NT2/D1 (cell line): ENCODE data around the gene C21orf91.
"Not testable (repeated sequence)": the region's sequence is repeated elsewhere in the genome, so short reads cannot be mapped to it uniquely, and the experiment has no call there.

ENCODE experiments used
- DNase-seq: peaks from one replicate; pipeline ENCODE4 v3.0.0-alpha.2; 2011; ENCODE audit warnings: low read depth, low spot score
- H3K27me3 ChIP-seq: 2 replicates; pipeline ENCODE4 v1.6.0; 2011; ENCODE audit warnings: mild to moderate bottlenecking; ENCODE audit not compliant: insufficient read length, insufficient read depth
- H3K36me3 ChIP-seq: 2 replicates; pipeline ENCODE4 v1.6.1; 2011; ENCODE audit warnings: mild to moderate bottlenecking, low read length, mixed read lengths; ENCODE audit not compliant: insufficient read depth, insufficient read length
- H3K4me1 ChIP-seq: 2 replicates; pipeline ENCODE4 v1.5.1; 2011; ENCODE audit not compliant: insufficient read depth, insufficient read length
- H3K4me3 ChIP-seq: 2 replicates; pipeline ENCODE4 v1.5.1; 2011; ENCODE audit warnings: low read depth; ENCODE audit not compliant: insufficient read length
- H3K9ac ChIP-seq: 2 replicates; pipeline ENCODE4 v1.6.0; 2011; ENCODE audit warnings: low read depth; ENCODE audit not compliant: insufficient read length
- H3K9me3 ChIP-seq: 2 replicates; pipeline ENCODE4 v1.5.1; 2011; ENCODE audit warnings: mild to moderate bottlenecking, low read length; ENCODE audit not compliant: insufficient read depth
- SUZ12 ChIP-seq: IDR thresholded peaks from 2 replicates; pipeline ENCODE4 v1.6.1; 2011; ENCODE audit not compliant: insufficient read length, insufficient read depth; ENCODE audit errors: extremely low read depth
- YY1 ChIP-seq: IDR thresholded peaks from 2 replicates; pipeline ENCODE4 v1.6.1; 2011; ENCODE audit not compliant: insufficient read length, insufficient read depth
- ZNF274 ChIP-seq: IDR thresholded peaks from 2 replicates; pipeline ENCODE4 v1.6.1; 2011; ENCODE audit warnings: mild to moderate bottlenecking, low read depth, low read length

The C21orf91 gene

DNA sequence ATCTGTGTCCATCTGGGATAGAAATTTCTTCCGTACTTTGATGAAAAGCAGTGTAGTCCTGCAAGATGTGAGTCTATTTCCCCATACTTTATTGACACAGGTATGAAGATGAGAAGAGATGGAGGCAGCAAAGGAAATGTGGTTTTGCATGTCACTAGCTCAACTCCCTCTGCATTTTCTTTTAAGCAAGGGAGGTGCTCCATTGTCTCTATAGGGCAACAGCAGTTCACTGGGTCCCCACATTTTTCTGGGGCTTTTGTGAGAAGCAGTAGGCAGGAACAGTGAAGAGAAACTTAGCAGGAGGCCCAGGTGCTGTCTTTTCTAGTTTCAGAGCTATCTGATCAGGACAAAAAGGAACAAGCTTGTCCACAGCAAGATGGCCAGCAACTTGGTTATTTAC is 37.1 kb downstream of the C21orf91 start:
- Histone ChIP-seq H3K36me3 (peaks cover 18% of the 10 kb centered on the region), H3K27me3 (no peaks in the 10 kb centered on the region), H3K4me3 (no peak overlapping the region), H3K9me3 (peaks cover 12% of the 10 kb centered on the region), H3K4me1 (no peaks in the 10 kb centered on the region), H3K9ac (no peak overlapping the region)
- TF ChIP-seq YY1 (no peak), SUZ12 (no peak), ZNF274 (no peak)
- no peak for DNase-seq

DNA sequence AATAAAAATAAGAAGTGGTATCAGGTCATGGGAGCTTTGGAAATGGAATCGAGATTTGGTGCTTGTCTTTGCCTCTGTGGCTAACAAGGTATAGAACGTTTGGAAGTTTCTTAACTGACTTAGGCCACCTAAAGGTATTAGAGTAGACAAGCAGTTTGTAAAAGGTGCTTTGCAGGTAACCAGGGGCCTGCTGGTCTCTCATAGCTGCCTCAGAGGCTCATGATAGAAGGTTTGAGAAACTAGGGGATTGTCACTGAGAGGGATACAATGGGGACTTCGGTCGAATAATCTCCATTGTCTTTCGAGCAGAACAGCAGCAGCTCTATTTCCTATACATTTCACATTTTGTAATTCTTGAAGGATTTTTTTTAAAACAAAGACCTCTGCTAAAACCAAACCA is 37.6 kb downstream of the C21orf91 start:
- peaks cover 9% of the 10 kb centered on the region for H3K9me3 ChIP-seq
- no peak for DNase-seq
- H3K4me3 ChIP-seq = no peak overlapping the region
- no peaks in the 10 kb centered on the region for H3K4me1 ChIP-seq
- peaks cover 12% of the 10 kb centered on the region for H3K36me3 ChIP-seq
- TF ChIP-seq YY1 = no peak
- TF ChIP-seq SUZ12 = no peak
- no peak for TF ChIP-seq ZNF274
- no peaks in the 10 kb centered on the region for H3K27me3 ChIP-seq
- no peak overlapping the region for H3K9ac ChIP-seq

DNA sequence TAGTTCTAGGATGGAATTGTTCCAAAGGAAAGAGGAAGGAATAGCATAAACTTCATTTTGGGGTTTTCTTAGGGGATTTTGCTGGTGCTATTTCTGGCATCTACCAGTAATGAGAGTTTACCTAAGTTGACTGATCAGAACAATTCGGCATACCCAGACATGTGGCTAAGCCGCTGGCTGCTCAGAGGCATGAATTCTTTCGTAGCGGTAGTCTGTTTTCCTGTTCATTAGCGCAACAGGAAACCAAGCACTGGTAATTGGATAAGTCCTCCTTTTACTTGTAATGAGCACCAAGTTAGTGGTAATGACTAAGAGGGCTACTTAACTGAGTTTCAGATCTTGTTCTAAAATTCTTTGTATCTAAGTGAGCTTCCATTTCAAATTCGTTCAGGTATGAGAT is 38.6 kb downstream of the C21orf91 start:
- Histone ChIP-seq H3K36me3 (peaks cover 2% of the 10 kb centered on the region), H3K9me3 (peaks cover 6% of the 10 kb centered on the region), H3K4me1 (peaks cover 1% of the 10 kb centered on the region), H3K27me3 (no peaks in the 10 kb centered on the region), H3K4me3 (no peak overlapping the region), H3K9ac (no peak overlapping the region)
- DNase-seq = no peak
- TF ChIP-seq SUZ12 (no peak), YY1 (no peak), ZNF274 (no peak)

DNA sequence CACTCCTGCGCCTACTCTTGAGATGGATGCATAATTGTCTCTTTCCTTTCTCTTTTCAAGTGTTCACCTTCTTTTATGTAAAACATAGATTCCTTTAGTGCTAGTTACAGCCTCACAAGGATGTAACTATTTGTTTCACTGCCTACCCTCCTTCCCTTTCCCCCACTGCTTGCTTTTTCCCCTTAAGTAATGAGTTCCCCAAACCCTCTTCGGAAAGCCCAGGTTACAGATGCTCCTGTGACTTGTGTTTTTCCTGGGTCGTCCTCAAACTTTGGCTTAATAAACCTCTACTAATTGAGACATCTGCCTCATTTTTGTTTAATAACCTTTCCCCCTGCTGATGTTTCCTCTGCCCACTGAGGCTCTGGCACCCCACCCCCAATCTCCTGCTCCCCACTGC is 39.2 kb downstream of the C21orf91 start:
- H3K27me3 ChIP-seq = no peaks in the 10 kb centered on the region
- peaks cover 2% of the 10 kb centered on the region for H3K4me1 ChIP-seq
- no peak for DNase-seq
- H3K4me3 ChIP-seq = no peak overlapping the region
- no peak overlapping the region for H3K9ac ChIP-seq
- no peaks in the 10 kb centered on the region for H3K36me3 ChIP-seq
- H3K9me3 ChIP-seq = 0 out of 2 replicates have a peak, but pooled peaks cover under 1% of the 10 kb centered on the region
- no peak for TF ChIP-seq YY1
- no peak for TF ChIP-seq SUZ12
- no peak for TF ChIP-seq ZNF274

DNA sequence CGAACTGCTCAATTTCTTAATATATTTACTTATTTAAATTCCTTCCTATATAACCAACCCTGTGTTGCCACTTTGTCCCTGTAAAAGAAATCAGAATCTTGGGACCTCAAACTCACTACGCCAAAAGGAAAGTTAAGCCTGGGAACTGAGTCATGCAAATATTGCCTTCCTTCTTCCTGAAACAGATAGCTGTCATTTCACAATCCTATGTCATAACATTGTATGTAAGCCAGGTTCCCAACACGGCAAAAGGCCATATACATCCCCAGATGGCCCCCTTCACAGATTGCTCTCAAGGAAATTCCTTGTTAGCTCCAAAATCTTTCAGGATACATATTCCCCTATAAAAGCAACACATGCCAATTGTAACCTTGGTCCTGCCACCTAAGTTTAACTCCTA is 39.7 kb downstream of the C21orf91 start:
- TF ChIP-seq SUZ12 (no peak), ZNF274 (no peak), YY1 (no peak)
- H3K36me3 ChIP-seq = no peaks in the 10 kb centered on the region
- H3K9ac ChIP-seq = no peak overlapping the region
- H3K9me3 ChIP-seq = no peaks in the 10 kb centered on the region
- H3K4me1 ChIP-seq = peaks cover 2% of the 10 kb centered on the region
- no peak for DNase-seq
- H3K4me3 ChIP-seq = no peak overlapping the region
- H3K27me3 ChIP-seq = no peaks in the 10 kb centered on the region

DNA sequence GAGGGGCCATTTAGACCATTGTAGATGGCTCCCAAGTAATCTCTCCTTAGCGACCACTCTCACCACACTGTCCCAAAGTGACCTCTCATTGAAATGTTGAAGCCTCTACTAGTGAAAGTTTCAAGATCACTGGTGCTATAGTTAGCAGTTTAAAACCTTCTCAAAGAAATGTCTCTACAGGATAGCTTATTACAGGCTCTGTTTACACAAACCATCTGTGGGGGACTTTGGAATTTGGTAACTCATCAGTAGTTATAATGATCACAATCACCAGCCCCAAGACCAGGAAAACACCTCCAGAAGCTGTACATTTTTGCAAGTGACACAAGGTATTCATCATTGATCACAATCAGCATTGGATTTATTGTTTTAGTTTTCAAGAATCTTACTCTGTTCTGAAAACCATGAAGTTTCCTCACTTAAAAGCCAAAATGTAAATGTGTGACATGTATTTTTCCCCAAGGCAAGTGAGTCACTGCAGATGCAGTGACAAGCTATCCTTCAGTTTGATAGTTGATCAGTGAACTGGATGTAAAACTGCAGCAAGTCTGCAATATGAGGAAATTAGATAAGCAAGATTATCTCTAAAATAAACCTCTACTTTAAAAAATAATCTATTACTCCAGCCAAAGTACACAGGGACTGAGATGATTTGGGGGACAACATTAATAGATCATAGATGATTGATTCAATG is 41.9 kb downstream of the C21orf91 start:
- no peak for DNase-seq
- H3K9ac ChIP-seq = no peak overlapping the region
- H3K9me3 ChIP-seq = no peaks in the 10 kb centered on the region
- H3K4me3 ChIP-seq = no peak overlapping the region
- peaks cover 2% of the 10 kb centered on the region for H3K4me1 ChIP-seq
- no peaks in the 10 kb centered on the region for H3K36me3 ChIP-seq
- no peaks in the 10 kb centered on the region for H3K27me3 ChIP-seq
- no peak for TF ChIP-seq ZNF274
- no peak for TF ChIP-seq YY1
- TF ChIP-seq SUZ12 = no peak

DNA sequence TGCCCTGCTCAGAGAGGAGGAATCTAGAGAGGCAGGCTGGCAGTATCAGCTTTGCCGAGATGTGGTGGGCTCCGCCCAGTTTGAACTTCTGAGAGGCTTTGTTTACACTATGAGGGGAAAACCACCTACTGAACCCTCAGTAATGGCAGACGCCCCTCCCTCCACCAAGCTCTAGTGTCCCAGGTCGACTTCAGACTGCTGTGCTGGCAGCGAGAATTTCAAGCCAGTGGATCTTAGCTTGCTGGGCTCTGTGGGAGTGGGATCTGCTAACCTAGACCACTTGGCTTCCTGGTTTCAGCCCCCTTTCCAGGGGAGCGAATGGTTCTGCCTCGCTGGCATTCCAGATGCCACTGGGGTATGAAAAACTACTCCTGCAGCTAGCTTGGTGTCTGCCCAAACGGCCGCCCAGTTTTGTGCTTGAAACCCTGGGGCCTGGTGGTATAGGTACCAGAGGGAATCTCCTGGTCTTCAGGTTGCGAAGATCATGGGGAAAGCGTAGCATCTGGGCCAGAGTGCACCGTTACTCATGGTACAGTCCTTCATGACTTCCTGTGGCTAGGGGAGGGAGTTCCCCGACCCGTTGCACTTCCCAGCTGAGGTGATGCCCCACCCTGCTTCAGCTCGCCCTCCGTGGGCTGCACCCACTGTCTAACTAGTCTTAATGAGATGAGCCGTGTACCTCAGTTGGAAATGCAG is 43.6 kb downstream of the C21orf91 start:
- no peak overlapping the region for H3K4me3 ChIP-seq
- no peaks in the 10 kb centered on the region for H3K36me3 ChIP-seq
- H3K9me3 ChIP-seq = no peaks in the 10 kb centered on the region
- no peak overlapping the region for H3K9ac ChIP-seq
- TF ChIP-seq YY1 = no peak
- TF ChIP-seq SUZ12 = no peak
- no peak for DNase-seq
- peaks cover 2% of the 10 kb centered on the region for H3K4me1 ChIP-seq
- no peaks in the 10 kb centered on the region for H3K27me3 ChIP-seq

DNA sequence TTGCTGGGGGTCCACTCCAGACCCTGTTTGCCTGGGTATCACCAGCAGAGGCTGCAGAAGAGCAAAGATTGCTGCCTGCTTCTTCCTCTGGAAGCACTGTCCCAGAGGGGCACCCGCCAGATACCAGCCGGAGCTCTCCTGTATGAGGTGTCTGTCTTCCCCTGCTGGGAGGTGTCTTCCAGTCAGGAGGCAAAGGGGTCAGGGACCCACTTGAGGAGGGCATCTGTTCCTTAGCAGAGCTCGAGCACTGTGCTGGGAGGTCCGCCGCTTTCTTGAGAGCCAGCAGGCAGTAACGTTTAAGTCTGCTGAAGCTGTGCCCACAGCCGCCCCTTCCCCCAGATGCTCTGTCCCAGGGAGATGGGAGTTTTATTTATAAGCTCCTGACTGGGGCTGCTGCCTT is 44.1 kb downstream of the C21orf91 start:
- not testable (repeated sequence) for H3K9me3 ChIP-seq, H3K4me1 ChIP-seq, H3K36me3 ChIP-seq, H3K9ac ChIP-seq, H3K27me3 ChIP-seq, DNase-seq, H3K4me3 ChIP-seq
